NB4 (cell line): ENCODE results near the gene FUT3.

Experiments
- DNase-seq: peaks from one replicate; pipeline ENCODE4 v3.0.0; 2010; ENCODE audit warnings: low read depth
- H3K4me3 ChIP-seq: one replicate; pipeline ENCODE4 v1.5.1; 2011; ENCODE audit warnings: mild to moderate bottlenecking, low read depth, low read length, moderate library complexity
- MAX ChIP-seq: IDR thresholded peaks from 2 replicates; pipeline ENCODE4 v1.6.1; 2011; ENCODE audit warnings: low read depth, low read length
- MYC ChIP-seq: IDR thresholded peaks from 2 replicates; pipeline ENCODE4 v1.6.1; 2011; ENCODE audit warnings: low read depth, low read length
- POLR2A ChIP-seq: IDR thresholded peaks from 2 replicates; pipeline ENCODE4 v1.6.1; 2011; ENCODE audit warnings: mild to moderate bottlenecking; ENCODE audit not compliant: insufficient read length; ENCODE audit errors: extremely low read depth
- TF ChIP-seq, protein P1 (sequence below): IDR thresholded peaks from one replicate; pipeline ENCODE4 v1.5.1; 2012; ENCODE audit warnings: low read depth, low read length

Gene FUT3

DNA sequence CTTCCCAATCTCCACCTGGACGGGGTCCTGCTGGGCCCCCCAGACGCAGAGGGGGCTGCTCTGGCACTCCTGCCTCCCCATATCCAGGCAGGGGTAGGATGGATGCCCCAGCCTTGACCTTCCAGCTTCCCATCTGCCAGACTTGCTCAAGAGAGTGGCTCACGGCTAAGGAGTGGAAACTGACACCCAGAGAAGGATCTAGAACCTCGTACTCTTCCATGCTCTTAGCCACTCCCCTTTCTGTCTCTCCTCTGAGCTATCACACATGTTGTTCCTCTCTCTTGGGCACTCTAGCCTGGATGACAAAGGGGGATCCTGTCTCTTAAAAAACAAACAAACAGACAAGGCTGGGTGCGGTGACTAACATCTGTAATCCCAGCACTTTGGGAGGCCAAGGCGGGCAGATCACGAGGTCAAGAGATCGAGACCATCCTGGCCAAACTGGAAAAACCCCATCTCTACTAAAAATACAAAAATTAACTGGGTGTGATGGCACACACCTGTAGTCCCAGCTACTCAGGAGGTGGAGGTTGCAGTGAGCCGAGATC, 31.2 kb upstream of the FUT3 start:
- TF ChIP-seq MYC = no peak
- TF ChIP-seq, protein P1, sequence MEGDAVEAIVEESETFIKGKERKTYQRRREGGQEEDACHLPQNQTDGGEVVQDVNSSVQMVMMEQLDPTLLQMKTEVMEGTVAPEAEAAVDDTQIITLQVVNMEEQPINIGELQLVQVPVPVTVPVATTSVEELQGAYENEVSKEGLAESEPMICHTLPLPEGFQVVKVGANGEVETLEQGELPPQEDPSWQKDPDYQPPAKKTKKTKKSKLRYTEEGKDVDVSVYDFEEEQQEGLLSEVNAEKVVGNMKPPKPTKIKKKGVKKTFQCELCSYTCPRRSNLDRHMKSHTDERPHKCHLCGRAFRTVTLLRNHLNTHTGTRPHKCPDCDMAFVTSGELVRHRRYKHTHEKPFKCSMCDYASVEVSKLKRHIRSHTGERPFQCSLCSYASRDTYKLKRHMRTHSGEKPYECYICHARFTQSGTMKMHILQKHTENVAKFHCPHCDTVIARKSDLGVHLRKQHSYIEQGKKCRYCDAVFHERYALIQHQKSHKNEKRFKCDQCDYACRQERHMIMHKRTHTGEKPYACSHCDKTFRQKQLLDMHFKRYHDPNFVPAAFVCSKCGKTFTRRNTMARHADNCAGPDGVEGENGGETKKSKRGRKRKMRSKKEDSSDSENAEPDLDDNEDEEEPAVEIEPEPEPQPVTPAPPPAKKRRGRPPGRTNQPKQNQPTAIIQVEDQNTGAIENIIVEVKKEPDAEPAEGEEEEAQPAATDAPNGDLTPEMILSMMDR = no peak
- no peak for TF ChIP-seq POLR2A
- no peak for TF ChIP-seq MAX
- no peak overlapping the region for H3K4me3 ChIP-seq
- DNase-seq = no peak

GRCh38 chr19:5881543-5882299, 30.5 kb upstream of the FUT3 start:
- TF ChIP-seq MYC (no peak), MAX (no peak), POLR2A (no peak)
- TF ChIP-seq, protein P1 = no peak
- DNase-seq = no peak
- H3K4me3 ChIP-seq = no peak overlapping the region

DNA sequence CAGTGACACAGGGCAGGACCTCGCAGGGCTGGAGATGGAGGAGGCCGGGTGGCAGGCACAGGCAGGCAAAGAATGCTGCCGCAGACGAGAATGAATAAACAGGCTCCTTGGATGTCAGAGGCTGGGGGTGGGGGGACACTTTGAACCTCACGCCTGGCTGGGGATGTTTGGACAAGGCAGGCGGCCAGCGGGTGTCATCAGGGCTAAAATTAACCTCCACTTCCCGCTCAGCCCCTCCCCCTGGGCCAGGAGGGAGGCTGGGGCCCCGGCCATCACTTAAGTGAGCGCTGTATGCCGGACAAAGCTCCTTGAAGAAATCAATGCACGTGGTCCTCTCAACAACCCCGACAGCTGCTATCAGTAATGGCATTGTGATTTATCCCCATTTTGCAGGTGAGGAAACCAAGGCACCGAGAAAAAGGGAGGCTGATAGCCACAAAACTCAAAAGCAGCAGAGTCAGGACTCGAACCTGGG, 29.4 kb upstream of the FUT3 start:
- TF ChIP-seq, protein P1 = no peak
- TF ChIP-seq POLR2A = no peak
- no peak for TF ChIP-seq MAX
- TF ChIP-seq MYC = no peak
- H3K4me3 ChIP-seq = no peak overlapping the region
- no peak for DNase-seq

DNA sequence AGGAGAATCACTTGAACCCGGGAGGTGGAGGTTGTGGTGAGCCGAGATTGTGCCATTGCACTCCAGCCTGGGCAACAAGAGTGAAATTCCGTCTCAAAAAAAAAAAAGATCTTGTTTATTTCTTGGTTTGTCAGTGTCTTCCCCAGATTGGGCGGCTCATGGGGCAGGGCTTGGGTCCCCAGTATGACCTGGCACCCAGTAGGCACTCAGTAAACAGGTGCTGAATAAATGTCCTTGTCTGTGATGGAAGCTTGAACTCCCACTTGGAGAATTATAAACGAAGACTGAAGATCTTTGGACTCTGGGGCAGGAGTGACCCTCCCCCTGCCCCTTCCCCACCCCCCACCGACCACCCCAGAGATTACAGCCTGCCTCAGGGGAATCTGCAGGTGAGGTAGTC, 28.9 kb upstream of the FUT3 start:
- TF ChIP-seq MAX (no peak), POLR2A (no peak), MYC (no peak)
- TF ChIP-seq, protein P1 = no peak
- H3K4me3 ChIP-seq = no peak overlapping the region
- no peak for DNase-seq

DNA sequence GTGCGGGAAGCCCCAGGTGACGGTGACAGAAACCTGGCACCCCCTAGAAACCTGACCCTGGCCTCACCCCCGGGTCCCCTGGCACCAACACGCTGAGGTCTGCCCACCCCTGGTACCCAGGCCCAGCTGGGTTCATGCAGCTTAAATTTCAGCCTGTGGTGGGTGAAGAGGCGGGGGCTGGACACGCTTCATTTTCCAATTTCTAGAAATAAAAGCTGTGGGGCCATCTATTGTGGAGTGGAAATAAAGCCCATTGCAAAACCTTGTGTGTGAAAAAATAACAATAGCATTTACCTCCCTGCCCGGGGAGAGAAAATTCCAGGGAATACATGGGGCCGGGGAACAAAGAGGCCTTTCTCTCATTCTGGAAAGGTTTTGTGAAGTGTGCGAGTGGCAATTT, 26.6 kb upstream of the FUT3 start:
- TF ChIP-seq, protein P1 = no peak
- TF ChIP-seq MYC (no peak), POLR2A (no peak), MAX (no peak)
- no peak for DNase-seq
- H3K4me3 ChIP-seq = no peak overlapping the region
